ENCODE results near the gene FAM228B.

- TF ChIP-seq CTCF (IDR thresholded peaks at IDR 0.05 in 4 of 5, conservative IDR thresholded peaks at IDR 0.05 in 1 of 5) (no peak), POLR2A (IDR thresholded peaks at IDR 0.05) (no peak)
Measured at GRCh38 chr2:24086241-24086640, 37.0 kb upstream of the FAM228B start.

Measured in gastrocnemius medialis (tissue), 4 donors.